DMS153 treated with DMSO at 0.1 percent for 48 hours (cell line): ENCODE measurements around the gene STK32C.
A peak's percentile ranks its signal among the peaks of the same experiment; 100 is the strongest.

Experiments
- DNase-seq: peaks from one replicate; lab custom pipeline; 2025; ENCODE audit not compliant: unreplicated experiment; lab: John Stamatoyannopoulos, UW

STK32C gene

GRCh38 chr10:132236161-132236560 is 71.6 kb downstream of the STK32C start:
- no peak for DNase-seq

GRCh38 chr10:132234860-132235259 is 72.9 kb downstream of the STK32C start:
- no peak for DNase-seq

- DNase-seq: no peak
Measured at GRCh38 chr10:132233501-132234085, 74.2 kb downstream of the STK32C start.

- DNase-seq: no peak
Measured at GRCh38 chr10:132232981-132233380, 74.8 kb downstream of the STK32C start.

GRCh38 chr10:132232023-132232951 is 75.5 kb downstream of the STK32C start:
- DNase-seq: peak; percentile 81

GRCh38 chr10:132231656-132232022 is 76.1 kb downstream of the STK32C start:
- DNase-seq: no peak

GRCh38 chr10:132230557-132231210 is 77.1 kb downstream of the STK32C start:
- no peak for DNase-seq

- peak; percentile 33 for DNase-seq
Measured at GRCh38 chr10:132229834-132230556, 77.8 kb downstream of the STK32C start.

- DNase-seq: no peak
Measured at GRCh38 chr10:132229096-132229495, 78.7 kb downstream of the STK32C start.

- DNase-seq: no peak
Measured at GRCh38 chr10:132228616-132229015, 79.1 kb downstream of the STK32C start.

GRCh38 chr10:132227851-132228390 is 79.8 kb downstream of the STK32C start:
- no peak for DNase-seq

- no peak for DNase-seq
Measured at GRCh38 chr10:132226586-132227405, 81.0 kb downstream of the STK32C start.

GRCh38 chr10:132225849-132226205 is 81.9 kb downstream of the STK32C start:
- no peak for DNase-seq

- DNase-seq: no peak
Measured at GRCh38 chr10:132225073-132225848, 82.5 kb downstream of the STK32C start.

GRCh38 chr10:132224343-132225072 is 83.2 kb downstream of the STK32C start:
- DNase-seq: no peak

- no peak for DNase-seq
Measured at GRCh38 chr10:132223611-132224342, 84.0 kb downstream of the STK32C start.

GRCh38 chr10:132223156-132223590 is 84.6 kb downstream of the STK32C start:
- peak; percentile 10 for DNase-seq

GRCh38 chr10:132222726-132223125 is 85.0 kb downstream of the STK32C start:
- DNase-seq: no peak
